Measurements from ENCODE around the gene CCT6A. TPM values are rescaled to one million over a fixed set of nuclear protein-coding genes. Genes with fewer than 3 reads are reported as not detected.
"Not testable (repeated sequence)": the region's sequence is repeated elsewhere in the genome, so short reads cannot be mapped to it uniquely, and the experiment has no call there.

The CCT6A gene
- total RNA-seq, 1 experiment from 2014 or later = 222 TPM

DNA sequence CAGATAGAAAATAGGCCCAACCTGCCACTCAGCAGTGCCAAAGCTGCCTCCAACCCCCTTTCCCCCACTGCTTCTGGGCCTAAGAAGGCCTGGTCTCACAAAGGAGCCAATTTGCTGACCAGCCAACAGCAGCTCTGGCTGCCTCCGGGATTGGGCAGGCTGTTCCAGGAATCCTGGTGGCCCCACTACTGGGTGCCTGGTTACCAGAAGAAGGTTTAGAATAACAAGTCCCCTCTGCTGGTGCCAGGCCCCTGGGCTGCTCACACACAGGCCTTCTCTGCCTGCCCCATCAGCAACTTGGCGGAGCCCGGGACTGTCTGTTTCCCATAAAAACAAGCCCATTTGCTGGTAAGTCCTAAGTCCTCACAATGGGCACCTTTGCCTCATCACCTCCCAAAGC is 40.0 kb downstream of the CCT6A start:
- TF ChIP-seq, protein P1, sequence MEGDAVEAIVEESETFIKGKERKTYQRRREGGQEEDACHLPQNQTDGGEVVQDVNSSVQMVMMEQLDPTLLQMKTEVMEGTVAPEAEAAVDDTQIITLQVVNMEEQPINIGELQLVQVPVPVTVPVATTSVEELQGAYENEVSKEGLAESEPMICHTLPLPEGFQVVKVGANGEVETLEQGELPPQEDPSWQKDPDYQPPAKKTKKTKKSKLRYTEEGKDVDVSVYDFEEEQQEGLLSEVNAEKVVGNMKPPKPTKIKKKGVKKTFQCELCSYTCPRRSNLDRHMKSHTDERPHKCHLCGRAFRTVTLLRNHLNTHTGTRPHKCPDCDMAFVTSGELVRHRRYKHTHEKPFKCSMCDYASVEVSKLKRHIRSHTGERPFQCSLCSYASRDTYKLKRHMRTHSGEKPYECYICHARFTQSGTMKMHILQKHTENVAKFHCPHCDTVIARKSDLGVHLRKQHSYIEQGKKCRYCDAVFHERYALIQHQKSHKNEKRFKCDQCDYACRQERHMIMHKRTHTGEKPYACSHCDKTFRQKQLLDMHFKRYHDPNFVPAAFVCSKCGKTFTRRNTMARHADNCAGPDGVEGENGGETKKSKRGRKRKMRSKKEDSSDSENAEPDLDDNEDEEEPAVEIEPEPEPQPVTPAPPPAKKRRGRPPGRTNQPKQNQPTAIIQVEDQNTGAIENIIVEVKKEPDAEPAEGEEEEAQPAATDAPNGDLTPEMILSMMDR (IDR thresholded peaks at IDR 0.05; ENCODE audit: unreplicated experiment) = no peak
- H3K9me3 Mint-ChIP-seq (ENCODE audit: unreplicated experiment) = no peaks in the 10 kb centered on the region

DNA sequence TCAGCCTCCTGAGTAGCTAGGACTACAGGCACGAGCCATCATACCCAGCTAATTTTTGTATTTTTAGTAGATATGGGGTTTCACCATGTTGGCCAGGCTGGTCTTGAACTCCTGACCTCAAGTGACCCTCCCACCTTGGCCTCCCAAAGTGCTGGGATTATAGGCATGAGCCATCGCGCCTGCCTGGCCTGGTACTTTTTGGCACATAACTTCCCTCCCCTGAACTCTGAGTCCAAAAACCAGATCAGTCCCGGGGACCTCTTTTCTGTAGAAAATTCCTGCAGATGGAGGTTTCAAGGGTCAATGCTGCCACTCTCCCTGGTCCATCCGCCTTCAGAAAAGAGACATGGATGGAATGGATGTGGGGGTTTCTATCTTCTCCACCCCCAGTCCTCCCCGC is 40.8 kb downstream of the CCT6A start:
- CTCF ChIA-PET = interaction anchor here (0.7 to 3.3 kb wide), 15 partner anchors 9 to 960 kb away, joined by 3 to 19 read pairs (median 4); partner anchors contain the start of gene CHCHD2
- peaks cover 11% of the 10 kb centered on the region for H3K36me3 Mint-ChIP-seq (ENCODE audit: insufficient read depth, unreplicated experiment)
- DNase-seq (ENCODE audit: unreplicated experiment); BruUV-seq (replicated peaks); H3K27me3 Mint-ChIP-seq (ENCODE audit: insufficient read depth, unreplicated experiment); H3K27ac Mint-ChIP-seq (ENCODE audit: low read depth, unreplicated experiment); H3K4me3 Mint-ChIP-seq (ENCODE audit: unreplicated experiment); H3K4me1 Mint-ChIP-seq (ENCODE audit: insufficient read depth, unreplicated experiment); intact Hi-C loops (cut with micrococcal nuclease); H3K9me3 Mint-ChIP-seq (ENCODE audit: unreplicated experiment): not testable (repeated sequence)
- POLR2A ChIA-PET = interaction anchor here (0.6 to 1.3 kb wide), 4 partner anchors 13 to 127 kb away, joined by 3 to 5 read pairs (median 3); no protein-coding TSS in a partner anchor

More for the DNA sequence above, 40.0 kb downstream of the CCT6A start:
- Mint-ChIP-seq H3K27ac (ENCODE audit: low read depth, unreplicated experiment) (no peak overlapping the region), H3K4me1 (ENCODE audit: insufficient read depth, unreplicated experiment) (peaks cover 5% of the 10 kb centered on the region), H3K4me3 (ENCODE audit: unreplicated experiment) (no peak overlapping the region), H3K36me3 (ENCODE audit: insufficient read depth, unreplicated experiment) (peaks cover 13% of the 10 kb centered on the region), H3K27me3 (ENCODE audit: insufficient read depth, unreplicated experiment) (no peaks in the 10 kb centered on the region)
- intact Hi-C loops (cut with micrococcal nuclease) = no loop called here
- ChIA-PET CTCF (interaction anchor here (0.5 to 3.3 kb wide), 8 partner anchors 8 to 451 kb away, joined by 3 to 19 read pairs (median 5); no protein-coding TSS in a partner anchor), POLR2A (interaction anchor here (0.5 to 1.0 kb wide), 2 partner anchors 14 to 28 kb away, joined by 3 read pairs; partner anchors contain the start of gene CHCHD2)
- no peak for DNase-seq (ENCODE audit: unreplicated experiment)
- BruUV-seq (replicated peaks) = no TSS peak

DNA sequence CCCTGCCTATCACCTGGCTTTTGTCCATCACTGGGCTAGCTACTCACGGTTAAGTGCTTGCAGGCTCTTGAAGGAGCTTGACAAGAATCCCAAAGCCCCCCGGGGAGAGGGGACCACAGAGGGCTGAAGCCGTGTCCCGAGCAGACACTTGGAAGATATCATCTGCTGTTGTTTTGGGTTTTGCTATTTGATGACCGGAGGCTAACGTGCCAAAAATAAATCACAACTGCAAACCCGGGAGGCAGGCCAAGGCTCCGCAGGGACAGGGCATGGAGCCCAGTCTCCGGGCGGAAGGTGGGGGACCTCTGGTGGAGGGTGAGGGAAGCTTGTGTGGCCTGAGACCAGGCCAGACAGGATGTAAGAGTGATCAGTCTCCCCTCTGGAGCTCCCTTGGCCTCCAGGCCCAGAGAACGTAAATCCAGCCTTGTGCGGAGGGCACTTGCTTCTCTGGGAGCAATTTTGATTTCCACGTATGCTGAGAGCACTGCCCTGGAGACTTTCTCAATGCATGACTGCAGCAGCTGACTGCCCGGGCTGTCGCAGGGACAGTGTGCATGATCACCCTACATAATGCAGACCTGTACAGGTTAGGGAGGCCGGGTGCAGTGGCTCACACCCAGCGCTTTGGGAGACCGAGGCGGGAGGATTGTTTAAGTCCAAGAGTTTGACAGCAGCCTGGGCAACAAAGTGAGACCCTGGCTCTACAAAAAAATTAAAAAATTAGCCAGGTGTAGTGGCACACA is 41.4 kb downstream of the CCT6A start, which contains the start of gene PHKG1:
TSS of gene PHKG1 (minus strand) at position 164 of the 743 bp plus-strand sequence. CDS start 4,011 bp downstream, outside the sequence.
- POLR2A ChIA-PET = interaction anchor here (0.6 to 1.3 kb wide), 4 partner anchors 13 to 126 kb away, joined by 3 to 5 read pairs (median 3); no protein-coding TSS in a partner anchor
- H3K4me3 Mint-ChIP-seq (ENCODE audit: unreplicated experiment) = no peak within 1 kb of the TSS
- CTCF ChIA-PET = interaction anchor here (0.7 to 3.3 kb wide), 16 partner anchors 9 to 960 kb away, joined by 3 to 19 read pairs (median 4); partner anchors contain the start of gene CHCHD2
- peaks cover 5% of the 10 kb centered on the region for H3K4me1 Mint-ChIP-seq (ENCODE audit: insufficient read depth, unreplicated experiment)
- H3K36me3 Mint-ChIP-seq (ENCODE audit: insufficient read depth, unreplicated experiment) = peaks cover 6% of the 10 kb centered on the region
- intact Hi-C loops (cut with micrococcal nuclease) = no loop called here
- no peak within 1 kb of the TSS for H3K27ac Mint-ChIP-seq (ENCODE audit: low read depth, unreplicated experiment)
- TF ChIP-seq, protein P1 (IDR thresholded peaks at IDR 0.05; ENCODE audit: unreplicated experiment) = peak; percentile 31
- no peaks in the 10 kb centered on the region for H3K9me3 Mint-ChIP-seq (ENCODE audit: unreplicated experiment)
- peak; percentile 84 for DNase-seq (ENCODE audit: unreplicated experiment)
- no peaks in the 10 kb centered on the region for H3K27me3 Mint-ChIP-seq (ENCODE audit: insufficient read depth, unreplicated experiment)
- no TSS peak for BruUV-seq (replicated peaks)

DNA sequence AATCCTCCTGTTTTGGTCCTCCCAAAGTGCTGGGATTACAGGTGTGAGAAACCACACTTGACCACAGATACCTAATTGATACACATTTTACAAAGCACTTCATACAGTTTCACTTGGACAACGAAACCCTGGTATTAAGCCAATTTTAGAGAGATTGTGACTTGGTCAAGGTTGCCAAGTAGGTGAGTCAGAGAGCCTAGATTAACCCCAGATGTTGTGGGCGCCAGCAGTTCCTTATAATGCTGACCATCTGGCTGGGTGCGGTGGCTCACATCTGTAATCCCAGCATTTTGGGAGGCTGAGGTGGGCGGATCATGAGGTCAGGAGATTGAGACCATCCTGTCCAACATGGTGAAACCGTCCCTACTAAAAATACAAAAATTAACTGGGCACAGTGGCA is 46.1 kb downstream of the CCT6A start:
- Mint-ChIP-seq H3K36me3 (ENCODE audit: insufficient read depth, unreplicated experiment) (peaks cover 36% of the 10 kb centered on the region), H3K4me3 (ENCODE audit: unreplicated experiment) (no peak overlapping the region), H3K4me1 (ENCODE audit: insufficient read depth, unreplicated experiment) (peaks cover 4% of the 10 kb centered on the region), H3K27me3 (ENCODE audit: insufficient read depth, unreplicated experiment) (no peaks in the 10 kb centered on the region), H3K9me3 (ENCODE audit: unreplicated experiment) (no peaks in the 10 kb centered on the region), H3K27ac (ENCODE audit: low read depth, unreplicated experiment) (no peak overlapping the region)
- intact Hi-C loops (cut with micrococcal nuclease) = no loop called here
- TF ChIP-seq, protein P1 (IDR thresholded peaks at IDR 0.05; ENCODE audit: unreplicated experiment) = no peak
- peak; percentile 78 for DNase-seq (ENCODE audit: unreplicated experiment)
- no TSS peak for BruUV-seq (replicated peaks)
- ChIA-PET CTCF (interaction anchor here (0.6 kb wide), 2 partner anchors 85 to 1763 kb away, joined by 3 read pairs; no protein-coding TSS in a partner anchor), POLR2A (interaction anchor here (0.8 to 0.9 kb wide), 2 partner anchors 8 kb away, joined by 4 read pairs; partner anchors contain the start of gene CHCHD2)

DNA sequence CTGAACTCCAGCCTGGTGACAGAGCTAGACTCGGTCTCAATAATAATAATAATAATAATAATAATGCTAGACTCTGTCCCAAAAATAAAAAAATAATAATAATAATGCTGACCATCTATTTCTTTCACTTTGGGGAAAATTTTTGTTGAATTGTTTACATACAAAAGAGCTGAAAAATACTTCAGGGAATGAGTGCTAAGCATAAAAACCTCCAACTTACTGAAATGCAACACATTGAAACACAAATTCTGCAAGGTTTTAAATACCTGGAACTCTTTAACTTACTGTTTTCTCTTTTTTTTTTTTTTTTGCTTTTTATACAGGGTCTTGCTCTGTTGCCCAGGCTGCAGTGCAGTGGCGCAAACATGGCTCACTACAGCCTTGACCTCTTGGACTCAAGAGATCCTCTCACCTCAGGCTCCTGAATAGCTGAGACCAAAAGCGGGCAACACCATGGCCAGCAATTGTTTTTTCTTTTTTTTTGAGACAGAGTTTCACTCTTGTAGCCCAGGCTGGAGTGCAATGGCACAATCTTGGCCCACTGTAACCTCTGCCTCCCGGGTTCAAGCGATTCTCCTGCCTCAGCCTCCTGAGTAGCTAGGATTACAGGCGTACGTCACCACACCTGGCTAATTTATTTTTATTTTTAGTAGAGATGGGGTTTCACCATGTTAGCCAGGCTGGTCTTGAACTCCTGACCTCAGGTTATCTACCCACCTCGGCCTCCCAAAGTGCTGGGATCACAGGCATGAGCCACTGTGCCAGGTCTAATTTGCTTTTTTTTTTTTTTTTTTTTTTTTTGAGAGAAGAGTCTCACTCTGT is 46.8 kb downstream of the CCT6A start:
- H3K4me3 Mint-ChIP-seq (ENCODE audit: unreplicated experiment); intact Hi-C loops (cut with micrococcal nuclease); BruUV-seq (replicated peaks); H3K4me1 Mint-ChIP-seq (ENCODE audit: insufficient read depth, unreplicated experiment); H3K27ac Mint-ChIP-seq (ENCODE audit: low read depth, unreplicated experiment); DNase-seq (ENCODE audit: unreplicated experiment); H3K27me3 Mint-ChIP-seq (ENCODE audit: insufficient read depth, unreplicated experiment); H3K9me3 Mint-ChIP-seq (ENCODE audit: unreplicated experiment): not testable (repeated sequence)
- H3K36me3 Mint-ChIP-seq (ENCODE audit: insufficient read depth, unreplicated experiment) = peaks cover 42% of the 10 kb centered on the region
- POLR2A ChIA-PET = interaction anchor here (0.8 kb wide), 1 partner anchor 8 kb away, joined by 4 read pairs; the partner anchor contains the start of gene CHCHD2
- CTCF ChIA-PET = interaction anchor here (0.6 to 1.8 kb wide), 3 partner anchors 24 to 1763 kb away, joined by 3 to 5 read pairs (median 3); no protein-coding TSS in a partner anchor
